Activated naive CD4-positive, alpha-beta T cell treated with anti-CD3 and anti-CD28 coated beads, Interleukin-2, amount 10 ng/mL, durations not matched to agents 7 days and 5 days (primary cell): ENCODE results near the gene CACHD1.
A peak's percentile ranks its signal among the peaks of the same experiment; 100 is the strongest.

Experiments used
- CTCF ChIA-PET: fragments of 350-600 bp; sonication (Branson Sonifier 250); formaldehyde crosslinking; loops from one replicate; lab custom pipeline; 2021; ENCODE audit warnings: antibody characterized with exemption; lab: Charles Lee
- DNase-seq: peaks from one replicate; pipeline ENCODE4 v3.0.0-alpha.2; 2020
- H3K27ac Mint-ChIP-seq: one replicate; pipeline ENCODE4 v1.8.0; 2021; ENCODE audit warnings: mild to moderate bottlenecking, moderate library complexity, mixed read lengths
- H3K27me3 Mint-ChIP-seq: one replicate; pipeline ENCODE4 v1.8.0; 2021; ENCODE audit warnings: mild to moderate bottlenecking, mixed read lengths
- H3K36me3 Mint-ChIP-seq: one replicate; pipeline ENCODE4 v1.8.0; 2021; ENCODE audit warnings: mixed read lengths
- H3K4me1 Mint-ChIP-seq: one replicate; pipeline ENCODE4 v1.8.0; 2021; ENCODE audit warnings: mixed read lengths
- H3K4me3 Mint-ChIP-seq: one replicate; pipeline ENCODE4 v1.8.0; 2021; ENCODE audit warnings: mild to moderate bottlenecking, moderate library complexity, mixed read lengths
- H3K9me3 Mint-ChIP-seq: one replicate; pipeline ENCODE4 v1.8.0; 2021; ENCODE audit warnings: mixed read lengths

CACHD1 gene

GRCh38 chr1:64459743-64460142, 10.2 kb upstream of the CACHD1 start:
- Mint-ChIP-seq H3K27ac (no peak overlapping the region), H3K36me3 (no peaks in the 10 kb centered on the region), H3K4me1 (no peaks in the 10 kb centered on the region), H3K9me3 (no peaks in the 10 kb centered on the region), H3K27me3 (no peaks in the 10 kb centered on the region), H3K4me3 (no peak overlapping the region)
- DNase-seq = no peak
- CTCF ChIA-PET = no interaction called here

GRCh38 chr1:64466033-64466432, 3.9 kb upstream of the CACHD1 start:
- Mint-ChIP-seq H3K4me3 (no peak overlapping the region), H3K4me1 (peaks cover 10% of the 10 kb centered on the region), H3K9me3 (no peaks in the 10 kb centered on the region), H3K27ac (no peak overlapping the region), H3K36me3 (peaks cover 1% of the 10 kb centered on the region), H3K27me3 (peaks cover 35% of the 10 kb centered on the region)
- CTCF ChIA-PET = interaction anchor here (1.3 kb wide), 1 partner anchor 198 kb away, joined by 3 read pairs; no protein-coding TSS in a partner anchor
- no peak for DNase-seq

GRCh38 chr1:64469116-64469976, 583 bp upstream of the CACHD1 start:
- CTCF ChIA-PET = no interaction called here
- peaks cover 18% of the 10 kb centered on the region for H3K4me1 Mint-ChIP-seq
- peaks cover 55% of the 10 kb centered on the region for H3K27me3 Mint-ChIP-seq
- no peak for DNase-seq
- H3K4me3 Mint-ChIP-seq = peak overlapping the region; percentile 56
- no peak overlapping the region for H3K27ac Mint-ChIP-seq
- H3K36me3 Mint-ChIP-seq = peaks cover 2% of the 10 kb centered on the region
- no peaks in the 10 kb centered on the region for H3K9me3 Mint-ChIP-seq

DNA sequence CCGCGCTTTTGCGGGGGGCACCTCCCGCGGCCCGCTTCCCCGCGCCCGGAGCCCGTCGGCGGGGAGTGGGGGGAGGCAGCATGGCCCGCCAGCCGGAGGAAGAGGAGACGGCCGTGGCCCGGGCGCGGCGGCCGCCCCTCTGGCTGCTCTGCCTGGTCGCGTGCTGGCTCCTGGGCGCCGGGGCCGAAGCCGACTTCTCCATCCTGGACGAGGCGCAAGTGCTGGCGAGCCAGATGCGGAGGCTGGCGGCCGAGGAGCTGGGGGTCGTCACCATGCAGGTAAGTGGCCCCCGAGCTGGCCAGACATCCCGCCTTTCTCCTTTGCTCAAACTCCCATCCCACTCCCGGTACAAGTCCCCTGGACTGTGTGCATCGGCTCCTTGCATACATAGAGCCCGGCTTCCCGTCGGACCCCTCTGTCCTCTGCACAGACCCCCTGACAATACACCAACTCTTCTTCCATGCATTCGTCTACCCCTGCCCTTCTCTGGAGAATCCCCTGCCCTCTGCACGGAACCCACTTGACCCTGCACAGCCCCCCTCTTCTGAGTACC, 812 bp downstream of the CACHD1 start:
- Mint-ChIP-seq H3K27me3 (peaks cover 55% of the 10 kb centered on the region), H3K27ac (no peak overlapping the region), H3K36me3 (peaks cover 2% of the 10 kb centered on the region), H3K9me3 (no peaks in the 10 kb centered on the region), H3K4me3 (peak overlapping the region; percentile 84), H3K4me1 (peaks cover 18% of the 10 kb centered on the region)
- CTCF ChIA-PET = no interaction called here
- DNase-seq = peak; percentile 21

- peak overlapping the region; percentile 84 for H3K4me3 Mint-ChIP-seq
- H3K27me3 Mint-ChIP-seq = peaks cover 55% of the 10 kb centered on the region
- no peaks in the 10 kb centered on the region for H3K9me3 Mint-ChIP-seq
- DNase-seq = peak; percentile 26
- no peak overlapping the region for H3K27ac Mint-ChIP-seq
- H3K36me3 Mint-ChIP-seq = peaks cover 2% of the 10 kb centered on the region
- CTCF ChIA-PET = no interaction called here
- H3K4me1 Mint-ChIP-seq = peaks cover 18% of the 10 kb centered on the region
These were observed 1.5 kb downstream of the CACHD1 start for GRCh38 chr1:64471218-64472039.

DNA sequence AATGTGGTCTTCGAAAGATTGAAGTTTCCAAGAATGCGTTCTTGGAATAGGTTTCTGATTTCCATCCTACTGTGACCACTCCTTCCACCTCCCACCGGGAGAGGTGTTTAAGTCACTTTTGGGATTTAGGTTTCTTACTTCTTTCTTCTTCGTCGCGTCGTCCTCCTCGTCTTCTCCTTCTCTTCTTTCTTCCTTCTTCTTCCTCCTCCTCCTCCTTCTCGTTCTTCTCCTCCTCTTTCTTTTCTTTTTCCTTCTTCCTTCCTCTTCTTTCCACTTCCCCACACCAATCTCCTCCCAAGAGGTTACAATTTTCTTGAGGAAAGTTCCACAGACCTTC, 2.1 kb downstream of the CACHD1 start:
- H3K9me3 Mint-ChIP-seq = no peaks in the 10 kb centered on the region
- no peak for DNase-seq
- CTCF ChIA-PET = no interaction called here
- H3K4me1 Mint-ChIP-seq = peaks cover 18% of the 10 kb centered on the region
- peaks cover 2% of the 10 kb centered on the region for H3K36me3 Mint-ChIP-seq
- H3K4me3 Mint-ChIP-seq = peak overlapping the region; percentile 18
- H3K27me3 Mint-ChIP-seq = peaks cover 55% of the 10 kb centered on the region
- peak overlapping the region; percentile 29 for H3K27ac Mint-ChIP-seq

- H3K36me3 Mint-ChIP-seq = peaks cover 2% of the 10 kb centered on the region
- peaks cover 18% of the 10 kb centered on the region for H3K4me1 Mint-ChIP-seq
- no peak overlapping the region for H3K4me3 Mint-ChIP-seq
- no peaks in the 10 kb centered on the region for H3K9me3 Mint-ChIP-seq
- CTCF ChIA-PET = no interaction called here
- no peak for DNase-seq
- H3K27ac Mint-ChIP-seq = no peak overlapping the region
- H3K27me3 Mint-ChIP-seq = peaks cover 49% of the 10 kb centered on the region
These were observed 2.9 kb downstream of the CACHD1 start for GRCh38 chr1:64472805-64473204.

DNA sequence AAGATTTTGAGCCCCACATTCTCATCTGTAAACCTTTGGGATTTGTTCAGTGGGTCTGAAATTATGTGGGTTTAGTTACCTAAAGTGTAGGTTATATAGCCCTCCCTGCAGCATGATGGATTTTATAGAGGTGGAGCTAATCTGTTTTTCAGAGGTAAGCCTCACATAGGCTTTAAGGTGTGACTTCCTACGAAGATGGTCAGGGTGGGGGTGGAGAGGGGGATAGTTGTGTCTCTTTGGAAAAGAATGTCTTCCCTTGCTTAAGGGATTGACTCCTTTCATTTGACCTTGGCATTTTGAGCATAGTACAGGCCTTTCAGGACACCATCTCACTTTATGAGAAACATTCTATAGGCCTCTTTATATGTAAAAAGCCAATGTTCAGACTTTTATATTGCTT, 3.4 kb downstream of the CACHD1 start:
- no peak overlapping the region for H3K4me3 Mint-ChIP-seq
- H3K27me3 Mint-ChIP-seq = peaks cover 44% of the 10 kb centered on the region
- H3K9me3 Mint-ChIP-seq = no peaks in the 10 kb centered on the region
- no peak overlapping the region for H3K27ac Mint-ChIP-seq
- DNase-seq = no peak
- peaks cover 2% of the 10 kb centered on the region for H3K36me3 Mint-ChIP-seq
- CTCF ChIA-PET = no interaction called here
- H3K4me1 Mint-ChIP-seq = peaks cover 18% of the 10 kb centered on the region

DNA sequence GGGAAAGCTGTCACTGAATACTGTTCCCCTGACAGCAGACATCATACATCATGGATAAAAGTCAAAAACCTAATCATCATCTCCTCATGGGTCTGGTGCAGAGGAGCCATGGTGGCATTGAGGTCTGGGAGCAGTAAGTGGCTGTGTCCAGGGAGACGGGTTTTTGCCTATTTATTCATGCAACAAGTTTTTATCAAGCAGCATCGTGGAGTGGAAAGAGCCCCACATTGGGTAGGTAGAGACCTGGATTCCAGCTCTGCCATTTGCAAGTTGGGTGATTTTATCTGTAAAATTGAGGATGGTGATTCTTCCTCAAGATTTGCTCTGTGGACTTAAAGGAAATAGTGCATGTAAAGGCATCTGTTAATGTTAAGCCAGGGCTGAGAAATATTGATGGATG, 4.2 kb downstream of the CACHD1 start:
- Mint-ChIP-seq H3K9me3 (no peaks in the 10 kb centered on the region), H3K27me3 (peaks cover 38% of the 10 kb centered on the region), H3K36me3 (peaks cover 2% of the 10 kb centered on the region), H3K4me1 (peaks cover 18% of the 10 kb centered on the region), H3K4me3 (no peak overlapping the region), H3K27ac (no peak overlapping the region)
- DNase-seq = no peak
- CTCF ChIA-PET = no interaction called here

- H3K27me3 Mint-ChIP-seq = peaks cover 31% of the 10 kb centered on the region
- no peak overlapping the region for H3K4me3 Mint-ChIP-seq
- no peaks in the 10 kb centered on the region for H3K9me3 Mint-ChIP-seq
- DNase-seq = no peak
- CTCF ChIA-PET = no interaction called here
- H3K4me1 Mint-ChIP-seq = peaks cover 12% of the 10 kb centered on the region
- peaks cover 2% of the 10 kb centered on the region for H3K36me3 Mint-ChIP-seq
- no peak overlapping the region for H3K27ac Mint-ChIP-seq
These were observed 4.9 kb downstream of the CACHD1 start for GRCh38 chr1:64474665-64475439.

- no peak for DNase-seq
- CTCF ChIA-PET = no interaction called here
- Mint-ChIP-seq H3K36me3 (no peaks in the 10 kb centered on the region), H3K27ac (no peak overlapping the region), H3K4me1 (peaks cover 6% of the 10 kb centered on the region), H3K4me3 (no peak overlapping the region), H3K9me3 (no peaks in the 10 kb centered on the region), H3K27me3 (peaks cover 16% of the 10 kb centered on the region)
These were observed 6.5 kb downstream of the CACHD1 start for GRCh38 chr1:64476251-64476952.

GRCh38 chr1:64478594-64479470, 8.9 kb downstream of the CACHD1 start:
- Mint-ChIP-seq H3K27me3 (peaks cover 5% of the 10 kb centered on the region), H3K36me3 (no peaks in the 10 kb centered on the region), H3K27ac (no peak overlapping the region), H3K4me3 (no peak overlapping the region), H3K4me1 (no peaks in the 10 kb centered on the region), H3K9me3 (no peaks in the 10 kb centered on the region)
- no peak for DNase-seq
- CTCF ChIA-PET = no interaction called here

- H3K36me3 Mint-ChIP-seq = no peaks in the 10 kb centered on the region
- DNase-seq = no peak
- peaks cover 8% of the 10 kb centered on the region for H3K27me3 Mint-ChIP-seq
- no peak overlapping the region for H3K4me3 Mint-ChIP-seq
- H3K4me1 Mint-ChIP-seq = no peaks in the 10 kb centered on the region
- H3K27ac Mint-ChIP-seq = no peak overlapping the region
- no peaks in the 10 kb centered on the region for H3K9me3 Mint-ChIP-seq
- CTCF ChIA-PET = no interaction called here
These were observed 9.9 kb downstream of the CACHD1 start for GRCh38 chr1:64479874-64480273.
